Measurements from ENCODE around the gene UBE2L3. TPM values are rescaled to one million over a fixed set of nuclear protein-coding genes. Genes with fewer than 3 reads are reported as not detected.
"Not testable (repeated sequence)": the region's sequence is repeated elsewhere in the genome, so short reads cannot be mapped to it uniquely, and the experiment has no call there.

UBE2L3 gene
- total RNA-seq, 6 experiments from 2014 or later = 16.8 to 34.4 (median 22.1) TPM

- Histone ChIP-seq H3K4me1 (peaks cover 0 to 10% (median 0%) of the 10 kb centered on the region in 4 donors), H3K9me3 (no peaks in the 10 kb centered on the region), H3K4me3 (no peak overlapping the region), H3K27me3 (no peaks in the 10 kb centered on the region), H3K27ac (no peak overlapping the region), H3K36me3 (peaks cover 0 to 33% (median 13%) of the 10 kb centered on the region in 4 donors)
- intact Hi-C loops (cut with DNase I) = no loop called here
- DNase-seq (no peak), ATAC-seq (peak in 1 of 4 donors; percentile 19)
- WGBS (ENCODE audit: insufficient coverage, low coverage, low lambda C conversion rate, missing lambda C conversion rate) = 93% methylated on average over 3 of the region's 4 CpGs
- no peak for TF ChIP-seq CTCF (IDR thresholded peaks at IDR 0.05)
- TF ChIP-seq POLR2A (IDR thresholded peaks at IDR 0.05) = no peak
Observed at GRCh38 chr22:21611210-21611977, 43.9 kb downstream of the UBE2L3 start.

- intact Hi-C loops (cut with DNase I) = no loop called here
- no peak for DNase-seq
- Histone ChIP-seq H3K9me3 (no peaks in the 10 kb centered on the region), H3K36me3 (peaks cover 0 to 33% (median 13%) of the 10 kb centered on the region in 4 donors), H3K4me3 (no peak overlapping the region), H3K27me3 (no peaks in the 10 kb centered on the region), H3K27ac (no peak overlapping the region), H3K4me1 (no peaks in the 10 kb centered on the region)
- no peak for ATAC-seq
- WGBS (ENCODE audit: insufficient coverage, low coverage, low lambda C conversion rate, missing lambda C conversion rate) = no CpG with 5 or more reads among the region's 7 CpGs
- TF ChIP-seq CTCF (IDR thresholded peaks at IDR 0.05) (no peak), POLR2A (IDR thresholded peaks at IDR 0.05) (no peak)
Observed at GRCh38 chr22:21612858-21613257, 45.3 kb downstream of the UBE2L3 start.

GRCh38 chr22:21613553-21614233 lies 46.2 kb downstream of the UBE2L3 start:
- peaks cover 0 to 33% (median 13%) of the 10 kb centered on the region in 4 donors for H3K36me3 ChIP-seq
- H3K4me3 ChIP-seq = no peak overlapping the region
- H3K27me3 ChIP-seq = no peaks in the 10 kb centered on the region
- H3K4me1 ChIP-seq = no peaks in the 10 kb centered on the region
- H3K27ac ChIP-seq = no peak overlapping the region
- 95% methylated on average over 3 of the region's 4 CpGs for WGBS (ENCODE audit: insufficient coverage, low coverage, low lambda C conversion rate, missing lambda C conversion rate)
- DNase-seq (no peak), ATAC-seq (no peak)
- H3K9me3 ChIP-seq = no peaks in the 10 kb centered on the region
- no peak for TF ChIP-seq CTCF (IDR thresholded peaks at IDR 0.05)
- TF ChIP-seq POLR2A (IDR thresholded peaks at IDR 0.05) = no peak
- intact Hi-C loops (cut with DNase I) = no loop called here

- H3K4me3 ChIP-seq = no peak overlapping the region
- 63% methylated on average over 4 of the region's 4 CpGs for WGBS (ENCODE audit: insufficient coverage, low coverage, low lambda C conversion rate, missing lambda C conversion rate)
- no peaks in the 10 kb centered on the region for H3K9me3 ChIP-seq
- no peak for DNase-seq
- no peak overlapping the region for H3K27ac ChIP-seq
- no peak for TF ChIP-seq POLR2A (IDR thresholded peaks at IDR 0.05)
- no peak for TF ChIP-seq CTCF (IDR thresholded peaks at IDR 0.05)
- peaks cover 0 to 30% (median 10%) of the 10 kb centered on the region in 4 donors for H3K36me3 ChIP-seq
- peak in 1 of 4 donors; percentile 25 for ATAC-seq
- H3K27me3 ChIP-seq = no peaks in the 10 kb centered on the region
- intact Hi-C loops (cut with DNase I) = no loop called here
- H3K4me1 ChIP-seq = no peaks in the 10 kb centered on the region
Observed at GRCh38 chr22:21615731-21616130, 48.2 kb downstream of the UBE2L3 start.

- ATAC-seq, H3K4me1 ChIP-seq: not testable (repeated sequence)
- WGBS (ENCODE audit: insufficient coverage, low coverage, low lambda C conversion rate, missing lambda C conversion rate) = 94% methylated on average over 6 of the region's 6 CpGs
Observed at GRCh38 chr22:21617337-21617736, 49.8 kb downstream of the UBE2L3 start.

More at GRCh38 chr22:21617337-21617736, 49.8 kb downstream of the UBE2L3 start:
- H3K27me3 ChIP-seq; H3K9me3 ChIP-seq; intact Hi-C loops (cut with DNase I); H3K27ac ChIP-seq; H3K4me3 ChIP-seq; DNase-seq: not testable (repeated sequence)
- H3K36me3 ChIP-seq = peaks cover 0 to 22% (median 6%) of the 10 kb centered on the region in 4 donors

All from right lobe of liver (tissue), 6 donors.